ENCODE data around the gene STC2.

DNA sequence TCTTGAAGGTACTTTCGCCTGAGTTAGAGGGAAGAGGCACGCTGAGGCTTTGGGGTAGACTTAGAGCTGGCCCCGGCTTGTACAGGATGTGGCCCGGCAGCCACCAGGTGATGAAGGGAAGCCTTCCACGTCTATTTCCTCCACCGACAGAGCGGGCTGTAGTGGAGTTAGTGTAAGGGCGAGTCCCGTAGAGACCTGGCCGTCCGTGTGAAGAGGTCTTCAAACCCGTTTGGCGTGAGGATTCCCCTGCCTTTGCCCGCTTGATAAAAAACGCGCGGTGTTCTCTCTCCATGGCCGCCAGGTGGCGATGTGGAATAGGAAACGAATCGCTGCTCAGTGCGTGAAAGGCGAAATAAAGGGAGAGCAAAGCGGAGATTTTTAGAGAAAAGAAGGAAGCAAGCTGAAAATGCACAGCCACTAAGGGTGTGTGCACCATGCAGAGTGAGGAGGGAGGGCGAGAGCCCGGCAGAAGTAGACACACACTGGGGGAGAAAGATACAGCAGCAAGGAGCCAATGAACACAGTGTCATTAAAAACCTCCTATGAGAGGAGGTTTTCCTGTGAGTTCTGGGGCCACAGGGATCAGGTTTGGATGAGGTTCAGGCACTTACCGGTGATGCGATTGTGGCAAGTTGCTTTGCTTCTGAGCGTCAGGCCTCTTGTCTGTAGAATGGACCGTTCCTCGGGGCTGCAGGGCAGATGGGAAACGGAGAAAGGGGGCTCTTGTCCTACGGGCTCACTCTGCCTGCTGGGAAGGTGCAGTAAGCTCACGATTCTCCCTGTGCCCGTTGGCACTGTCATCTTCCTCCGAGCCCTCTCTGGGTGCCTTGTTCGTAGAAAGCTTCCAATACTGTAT lies 34.2 kb downstream of the STC2 start:
- TF ChIP-seq, protein P1, sequence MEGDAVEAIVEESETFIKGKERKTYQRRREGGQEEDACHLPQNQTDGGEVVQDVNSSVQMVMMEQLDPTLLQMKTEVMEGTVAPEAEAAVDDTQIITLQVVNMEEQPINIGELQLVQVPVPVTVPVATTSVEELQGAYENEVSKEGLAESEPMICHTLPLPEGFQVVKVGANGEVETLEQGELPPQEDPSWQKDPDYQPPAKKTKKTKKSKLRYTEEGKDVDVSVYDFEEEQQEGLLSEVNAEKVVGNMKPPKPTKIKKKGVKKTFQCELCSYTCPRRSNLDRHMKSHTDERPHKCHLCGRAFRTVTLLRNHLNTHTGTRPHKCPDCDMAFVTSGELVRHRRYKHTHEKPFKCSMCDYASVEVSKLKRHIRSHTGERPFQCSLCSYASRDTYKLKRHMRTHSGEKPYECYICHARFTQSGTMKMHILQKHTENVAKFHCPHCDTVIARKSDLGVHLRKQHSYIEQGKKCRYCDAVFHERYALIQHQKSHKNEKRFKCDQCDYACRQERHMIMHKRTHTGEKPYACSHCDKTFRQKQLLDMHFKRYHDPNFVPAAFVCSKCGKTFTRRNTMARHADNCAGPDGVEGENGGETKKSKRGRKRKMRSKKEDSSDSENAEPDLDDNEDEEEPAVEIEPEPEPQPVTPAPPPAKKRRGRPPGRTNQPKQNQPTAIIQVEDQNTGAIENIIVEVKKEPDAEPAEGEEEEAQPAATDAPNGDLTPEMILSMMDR (conservative IDR thresholded peaks at IDR 0.05; ENCODE audit: low read depth, low read length): peak; percentile 94
- no peak for TF ChIP-seq EZH2 (IDR thresholded peaks at IDR 0.05; ENCODE audit: low read length, unreplicated experiment)

All from PC-3 (cell line).